HL-60/S4 treated with retinoic acid at 250 ng/mL for 4 days and 3 days (cell line): ENCODE measurements around the gene C17orf107.

Experiments
- in situ Hi-C: fragments of 300-500 bp; cut with MboI; formaldehyde crosslinking; loops from 2 replicates; pipeline ENCODE4 v1.7.0; 2022; ENCODE audit warnings: low sequenced_read_pairs

C17orf107 gene

GRCh38 chr17:4931963-4932362, 32.6 kb downstream of the C17orf107 start, which contains the start of gene GP1BA:
GP1BA (plus strand) TSS chr17:4932277; CDS start chr17:4932605, 328 bp downstream.
- in situ Hi-C loops = no loop called here

- in situ Hi-C loops = no loop called here
These were observed 33.4 kb downstream of the C17orf107 start for GRCh38 chr17:4932756-4933155.

- in situ Hi-C loops = no loop called here
These were observed 34.3 kb downstream of the C17orf107 start for GRCh38 chr17:4933646-4934045.

- in situ Hi-C loops = no loop called here
These were observed 35.0 kb downstream of the C17orf107 start for GRCh38 chr17:4934173-4934979.

GRCh38 chr17:4935650-4936049, 36.3 kb downstream of the C17orf107 start:
- in situ Hi-C loops = no loop called here

GRCh38 chr17:4936436-4936835, 37.1 kb downstream of the C17orf107 start:
- in situ Hi-C loops = no loop called here

- in situ Hi-C loops = no loop called here
These were observed 38.2 kb downstream of the C17orf107 start for GRCh38 chr17:4937553-4937952.

- in situ Hi-C loops = no loop called here
These were observed 38.7 kb downstream of the C17orf107 start for GRCh38 chr17:4938069-4938491.

GRCh38 chr17:4938688-4939545, 39.6 kb downstream of the C17orf107 start:
- in situ Hi-C loops = no loop called here

GRCh38 chr17:4939546-4939795, 40.1 kb downstream of the C17orf107 start:
- in situ Hi-C loops = no loop called here

- in situ Hi-C loops = no loop called here
These were observed 40.6 kb downstream of the C17orf107 start, which contains the start of the genes RNF167 and SLC25A11 for GRCh38 chr17:4939796-4940554. RNF167 (plus strand) TSS chr17:4940268; CDS start chr17:4940910, 642 bp downstream. SLC25A11 (minus strand) TSS chr17:4940046; CDS start chr17:4939910, 136 bp downstream.

GRCh38 chr17:4940555-4941318, 41.4 kb downstream of the C17orf107 start:
- in situ Hi-C loops = no loop called here

GRCh38 chr17:4941319-4941610, 41.9 kb downstream of the C17orf107 start:
- in situ Hi-C loops = no loop called here

- in situ Hi-C loops = no loop called here
These were observed 43.6 kb downstream of the C17orf107 start for GRCh38 chr17:4942760-4943508.

GRCh38 chr17:4944163-4944553, 44.8 kb downstream of the C17orf107 start:
- in situ Hi-C loops = no loop called here

- in situ Hi-C loops = no loop called here
These were observed 45.3 kb downstream of the C17orf107 start for GRCh38 chr17:4944554-4945175.

- in situ Hi-C loops = no loop called here
These were observed 46.0 kb downstream of the C17orf107 start for GRCh38 chr17:4945176-4945943.

- in situ Hi-C loops = no loop called here
These were observed 46.6 kb downstream of the C17orf107 start for GRCh38 chr17:4945944-4946280.
